ENCODE data around the gene EEFSEC.

DNA sequence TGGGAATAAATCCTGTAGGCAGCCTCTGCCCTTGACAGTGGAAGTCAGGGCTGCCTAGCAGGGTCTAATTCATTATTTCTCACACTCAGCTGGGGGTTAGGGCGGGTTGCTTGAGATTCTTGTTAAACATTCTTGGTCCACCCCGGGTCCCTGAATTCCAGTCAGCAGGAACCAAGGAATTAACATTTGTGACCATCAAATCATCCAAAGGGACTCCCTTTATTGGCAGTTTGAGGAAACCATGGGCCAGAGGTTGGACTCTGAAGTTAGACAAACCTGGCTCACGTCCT, 122.8 kb downstream of the EEFSEC start:
- TF ChIP-seq, protein P1, sequence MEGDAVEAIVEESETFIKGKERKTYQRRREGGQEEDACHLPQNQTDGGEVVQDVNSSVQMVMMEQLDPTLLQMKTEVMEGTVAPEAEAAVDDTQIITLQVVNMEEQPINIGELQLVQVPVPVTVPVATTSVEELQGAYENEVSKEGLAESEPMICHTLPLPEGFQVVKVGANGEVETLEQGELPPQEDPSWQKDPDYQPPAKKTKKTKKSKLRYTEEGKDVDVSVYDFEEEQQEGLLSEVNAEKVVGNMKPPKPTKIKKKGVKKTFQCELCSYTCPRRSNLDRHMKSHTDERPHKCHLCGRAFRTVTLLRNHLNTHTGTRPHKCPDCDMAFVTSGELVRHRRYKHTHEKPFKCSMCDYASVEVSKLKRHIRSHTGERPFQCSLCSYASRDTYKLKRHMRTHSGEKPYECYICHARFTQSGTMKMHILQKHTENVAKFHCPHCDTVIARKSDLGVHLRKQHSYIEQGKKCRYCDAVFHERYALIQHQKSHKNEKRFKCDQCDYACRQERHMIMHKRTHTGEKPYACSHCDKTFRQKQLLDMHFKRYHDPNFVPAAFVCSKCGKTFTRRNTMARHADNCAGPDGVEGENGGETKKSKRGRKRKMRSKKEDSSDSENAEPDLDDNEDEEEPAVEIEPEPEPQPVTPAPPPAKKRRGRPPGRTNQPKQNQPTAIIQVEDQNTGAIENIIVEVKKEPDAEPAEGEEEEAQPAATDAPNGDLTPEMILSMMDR (IDR thresholded peaks at IDR 0.05; ENCODE audit: low read depth, low read length), result no peak
- no peak for TF ChIP-seq EZH2phosphoT487 (IDR thresholded peaks at IDR 0.05; ENCODE audit: low read depth)

Measured in OCI-LY3 (cell line).